MM.1S (cell line): ENCODE data around the gene ZNF565.

Experiments
- DNase-seq: peaks from one replicate; pipeline ENCODE4 v3.0.0-alpha.2; 2015
- H2AFZ ChIP-seq: fragments of 300-600 bp; sonication (generic); 2 replicates; pipeline ENCODE4 v1.6.0; 2016; ENCODE audit warnings: antibody characterized with exemption, low read length
- H3F3A ChIP-seq: fragments of 300-600 bp; sonication (generic); 2 replicates; pipeline ENCODE4 v1.6.1; 2016; ENCODE audit warnings: mild to moderate bottlenecking, antibody characterized with exemption, low read length, moderate library complexity, mixed read lengths; ENCODE audit not compliant: insufficient read depth
- H3K27ac ChIP-seq: fragments of 300-600 bp; sonication (generic); 2 replicates; pipeline ENCODE4 v1.5.1; 2016; ENCODE audit warnings: mild to moderate bottlenecking, low read length
- H3K27me3 ChIP-seq: fragments of 300-600 bp; sonication (generic); replicated peaks from 2 replicates; pipeline ENCODE4 v1.6.0; 2016; ENCODE audit warnings: low read length; ENCODE audit not compliant: insufficient read depth
- H3K36me3 ChIP-seq: fragments of 300-600 bp; sonication (generic); replicated peaks from 2 replicates; pipeline ENCODE4 v1.6.1; 2016; ENCODE audit warnings: mild to moderate bottlenecking, low read length, mixed read lengths; ENCODE audit not compliant: insufficient read depth
- H3K4me1 ChIP-seq: fragments of 300-600 bp; sonication (generic); 2 replicates; pipeline ENCODE4 v1.6.1; 2016; ENCODE audit warnings: low read length, mixed read lengths
- H3K4me2 ChIP-seq: fragments of 300-600 bp; sonication (generic); 2 replicates; pipeline ENCODE4 v1.6.0; 2016; ENCODE audit warnings: low read depth, low read length
- H3K4me3 ChIP-seq: fragments of 300-600 bp; sonication (generic); 2 replicates; pipeline ENCODE4 v1.5.1; 2016; ENCODE audit warnings: low read length, mixed read lengths
- H3K79me2 ChIP-seq: fragments of 300-600 bp; sonication (generic); 2 replicates; pipeline ENCODE4 v1.6.1; 2016; ENCODE audit warnings: mixed run types, low read length, mixed read lengths
- H3K9ac ChIP-seq: fragments of 300-600 bp; sonication (generic); 2 replicates; pipeline ENCODE4 v1.6.1; 2016; ENCODE audit warnings: low read length, mixed read lengths
- H3K9me2 ChIP-seq: fragments of 300-600 bp; sonication (generic); replicated peaks from 2 replicates; pipeline ENCODE4 v1.6.1; 2016; ENCODE audit warnings: mild to moderate bottlenecking, low read length, mixed read lengths; ENCODE audit not compliant: insufficient read depth
- H3K9me3 ChIP-seq: fragments of 300-600 bp; sonication (generic); replicated peaks from 2 replicates; pipeline ENCODE4 v1.6.1; 2016; ENCODE audit warnings: mild to moderate bottlenecking, low read length, mixed read lengths; ENCODE audit not compliant: insufficient read depth
- H4K20me1 ChIP-seq: fragments of 300-600 bp; sonication (generic); 2 replicates; pipeline ENCODE4 v1.6.1; 2016; ENCODE audit warnings: mild to moderate bottlenecking, low read length, moderate library complexity, mixed read lengths; ENCODE audit not compliant: insufficient read depth
- CTCF ChIP-seq: fragments of 300-600 bp; sonication (generic); IDR thresholded peaks from 2 replicates; pipeline ENCODE4 v1.5.1; 2016; ENCODE audit warnings: antibody characterized with exemption, low read length, mixed read lengths
- EZH2 ChIP-seq: fragments of 300-600 bp; sonication (generic); optimal IDR thresholded peaks from 2 replicates; pipeline ENCODE3; 2017; ENCODE audit warnings: low read depth, mild to moderate bottlenecking, antibody characterized with exemption, low read length, mixed read lengths
- EZH2phosphoT487 ChIP-seq: fragments of 300-600 bp; sonication (generic); IDR thresholded peaks from 2 replicates; pipeline ENCODE4 v1.6.1; 2018; ENCODE audit warnings: antibody characterized with exemption, low read length

The ZNF565 gene

GRCh38 chr19:36153126-36153525, 61.3 kb downstream of the ZNF565 start:
- Histone ChIP-seq H4K20me1 (no peaks in the 10 kb centered on the region), H3K4me3 (no peak overlapping the region), H3K4me2 (no peak overlapping the region)

DNA sequence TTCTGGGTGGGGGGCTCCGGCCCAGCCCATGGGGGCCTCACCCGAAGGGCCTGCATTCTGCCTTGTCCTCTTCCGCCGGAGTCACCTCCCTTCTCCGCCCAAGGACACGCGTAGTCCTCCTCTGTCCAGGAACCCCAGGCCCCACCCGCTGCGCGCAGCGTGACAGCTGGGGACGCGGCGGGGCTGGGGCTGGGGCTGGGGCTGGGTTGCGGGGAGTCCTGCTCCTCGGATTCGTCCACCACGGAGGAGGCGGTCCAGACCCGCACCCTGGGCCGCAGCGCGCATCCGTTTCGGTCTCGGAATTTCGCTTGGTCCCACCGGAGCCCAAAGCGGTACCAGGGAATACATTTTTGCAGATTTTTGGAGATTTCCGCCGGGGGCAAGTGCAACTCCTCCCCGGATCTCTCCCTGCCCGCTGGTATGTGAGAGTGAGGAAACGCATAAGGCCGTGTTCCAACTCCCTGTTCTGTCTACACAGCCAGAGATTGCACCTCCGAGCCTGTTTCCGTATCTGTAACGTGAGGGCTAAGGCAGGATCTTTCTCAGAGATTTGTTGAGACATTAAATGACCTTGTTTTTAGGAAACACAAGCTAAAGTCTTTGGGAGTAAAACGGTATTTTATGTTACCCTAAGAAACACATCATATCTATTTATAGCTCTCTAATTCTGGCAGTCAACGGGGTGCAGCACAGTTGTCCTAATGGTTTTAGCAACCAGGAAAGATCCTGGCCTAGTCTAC, 61.9 kb downstream of the ZNF565 start, which contains the start of gene COX7A1:
Gene COX7A1, minus strand, starts transcription at position 96 of the 740 bp plus-strand sequence. Its CDS starts 40 bp downstream, at position 56.
- DNase-seq: no peak
- Histone ChIP-seq H2AFZ (no peak within 1 kb of the TSS), H3K4me2 (no peak within 1 kb of the TSS), H3K9me3 (no peaks in the 10 kb centered on the region), H3K4me3 (no peak within 1 kb of the TSS), H4K20me1 (no peaks in the 10 kb centered on the region), H3K9ac (no peak within 1 kb of the TSS), H3K36me3 (0 out of 2 replicates have a peak, but pooled peaks cover 4% of the 10 kb centered on the region), H3F3A (no peaks in the 10 kb centered on the region), H3K4me1 (no peaks in the 10 kb centered on the region), H3K27me3 (no peaks in the 10 kb centered on the region), H3K27ac (no peak within 1 kb of the TSS), H3K9me2 (no peaks in the 10 kb centered on the region), H3K79me2 (no peaks in the 10 kb centered on the region)
- TF ChIP-seq EZH2phosphoT487 (no peak), CTCF (no peak), EZH2 (no peak)

More at GRCh38 chr19:36153126-36153525, 61.3 kb downstream of the ZNF565 start:
- Histone ChIP-seq H3K9me2 (no peaks in the 10 kb centered on the region), H3K9me3 (no peaks in the 10 kb centered on the region), H3F3A (no peaks in the 10 kb centered on the region), H3K27ac (no peak overlapping the region), H2AFZ (no peak overlapping the region), H3K79me2 (no peaks in the 10 kb centered on the region), H3K4me1 (no peaks in the 10 kb centered on the region), H3K9ac (no peak overlapping the region), H3K36me3 (0 out of 2 replicates have a peak, but pooled peaks cover 4% of the 10 kb centered on the region), H3K27me3 (no peaks in the 10 kb centered on the region)
- TF ChIP-seq EZH2phosphoT487: no peak
- no peak for TF ChIP-seq EZH2
- TF ChIP-seq CTCF: no peak
- no peak for DNase-seq

- Histone ChIP-seq H4K20me1 (no peaks in the 10 kb centered on the region), H3K27ac (no peak overlapping the region), H3K4me1 (no peaks in the 10 kb centered on the region), H3F3A (no peaks in the 10 kb centered on the region), H3K4me3 (no peak overlapping the region), H3K27me3 (no peaks in the 10 kb centered on the region), H3K36me3 (0 out of 2 replicates have a peak, but pooled peaks cover 4% of the 10 kb centered on the region), H3K9ac (no peak overlapping the region), H3K9me2 (no peaks in the 10 kb centered on the region), H2AFZ (no peak overlapping the region), H3K79me2 (no peaks in the 10 kb centered on the region), H3K9me3 (no peaks in the 10 kb centered on the region), H3K4me2 (no peak overlapping the region)
- TF ChIP-seq CTCF (no peak), EZH2 (no peak), EZH2phosphoT487 (no peak)
- DNase-seq: no peak
Measured at GRCh38 chr19:36152019-36152351, 62.5 kb downstream of the ZNF565 start.
